HG03139 (cell line): ENCODE data around the gene PIK3CD.

Experiments used
- ATAC-seq: cut with Tn5 transposase; IDR thresholded peaks from one replicate; pipeline ENCODE4 v1.9.1; 2021; ENCODE audit not compliant: unreplicated experiment

The PIK3CD gene

GRCh38 chr1:9651565-9652378 is at the start of gene PIK3CD:
PIK3CD (plus strand) TSS chr1:9651731; CDS start chr1:9710456, 58,725 bp downstream.
- ATAC-seq = no peak

GRCh38 chr1:9601942-9602793 is 49.4 kb upstream of the PIK3CD start:
- no peak for ATAC-seq

- no peak for ATAC-seq
These were observed 48.8 kb upstream of the PIK3CD start for GRCh38 chr1:9602794-9603167.

- no peak for ATAC-seq
These were observed 48.2 kb upstream of the PIK3CD start for GRCh38 chr1:9603307-9603706.

GRCh38 chr1:9603766-9604753 is 47.5 kb upstream of the PIK3CD start:
- no peak for ATAC-seq

GRCh38 chr1:9604836-9605235 is 46.7 kb upstream of the PIK3CD start:
- ATAC-seq = no peak

- no peak for ATAC-seq
These were observed 45.5 kb upstream of the PIK3CD start for GRCh38 chr1:9605946-9606455.

GRCh38 chr1:9606458-9606857 is 45.1 kb upstream of the PIK3CD start:
- ATAC-seq = no peak

GRCh38 chr1:9606948-9607347 is 44.6 kb upstream of the PIK3CD start:
- ATAC-seq = no peak

- no peak for ATAC-seq
These were observed 44.2 kb upstream of the PIK3CD start for GRCh38 chr1:9607352-9607751.

- no peak for ATAC-seq
These were observed 41.5 kb upstream of the PIK3CD start for GRCh38 chr1:9609998-9610397.

GRCh38 chr1:9610548-9610947 is 41.0 kb upstream of the PIK3CD start:
- ATAC-seq = no peak

GRCh38 chr1:9611716-9612115 is 39.8 kb upstream of the PIK3CD start:
- no peak for ATAC-seq

GRCh38 chr1:9612162-9612845 is 39.2 kb upstream of the PIK3CD start:
- no peak for ATAC-seq

GRCh38 chr1:9612871-9613624 is 38.5 kb upstream of the PIK3CD start:
- no peak for ATAC-seq

GRCh38 chr1:9613625-9614299 is 37.8 kb upstream of the PIK3CD start:
- no peak for ATAC-seq

- no peak for ATAC-seq
These were observed 36.0 kb upstream of the PIK3CD start for GRCh38 chr1:9615316-9616063.
